Gastroesophageal sphincter (tissue), 4 donors: ENCODE results near the gene C10orf62. TPM values are rescaled to one million over a fixed set of nuclear protein-coding genes. Genes with fewer than 3 reads are reported as not detected.
"Not testable (repeated sequence)": the region's sequence is repeated elsewhere in the genome, so short reads cannot be mapped to it uniquely, and the experiment has no call there.

ENCODE experiments used
- ATAC-seq: fragments of 150-250 bp; one replicate; pipeline ENCODE4 v1.9.1; 2016; ENCODE audit warnings: mild to moderate bottlenecking, moderate library complexity
- H3K27ac ChIP-seq, 4 donors: fragments of 200-600 bp; sonication (generic) in 3 of 4; 1 replicate in 3 of 4; 2 replicates in 1 of 4; pipeline ENCODE4 v1.5.1; 2016 to 2019
- H3K27me3 ChIP-seq: fragments of 200-600 bp; sonication (generic); one replicate; pipeline ENCODE4 v1.5.1; 2019
- H3K36me3 ChIP-seq, 2 donors: fragments of 200-600 bp; sonication (generic); one replicate each; pipeline ENCODE4 v1.5.1; 2019; ENCODE audit warnings: control low read depth in 1 of 2
- H3K4me1 ChIP-seq, 3 donors: fragments of 200-600 bp; sonication (generic); 1 replicate in 2 of 3; 2 replicates in 1 of 3; pipeline ENCODE4 v1.5.1; 2016 to 2019; ENCODE audit warnings: control low read depth in 2 of 3
- H3K4me3 ChIP-seq, 2 donors: fragments of 200-600 bp; sonication (generic); one replicate each; pipeline ENCODE4 v1.5.1; 2019; ENCODE audit warnings: mild to moderate bottlenecking in 1 of 2, moderate library complexity in 1 of 2
- H3K9me3 ChIP-seq, 3 donors: fragments of 200-600 bp; sonication (generic); one replicate each; pipeline ENCODE4 v1.5.1; 2017 to 2019; ENCODE audit warnings: control low read depth in 2 of 3
- EP300 ChIP-seq: sonication (generic); formaldehyde crosslinking; IDR thresholded peaks from one replicate; pipeline ENCODE4 v1.6.1; 2017; ENCODE audit warnings: antibody characterized with exemption, mild to moderate bottlenecking
- POLR2A ChIP-seq, 2 donors: fragments of 450-650 bp; IDR thresholded peaks; one replicate each; pipeline ENCODE4 v1.6.1; 2017; ENCODE audit warnings: antibody characterized with exemption in 2 of 2, mild to moderate bottlenecking in 2 of 2, moderate library complexity in 1 of 2
- POLR2AphosphoS5 ChIP-seq: sonication (generic); formaldehyde crosslinking; IDR thresholded peaks from one replicate; pipeline ENCODE4 v1.6.1; 2017; ENCODE audit warnings: antibody characterized with exemption
- WGBS, 2 donors: methylation state at CpG; one replicate each; pipeline ENCODE4 v1.1.5; 2018; ENCODE audit warnings: low coverage in 1 of 2; 5-methylcytosine and 5-hydroxymethylcytosine counted together
- total RNA-seq, 4 donors: library from RNA; depleted of rRNA; stranded (reverse); fragments of >200 nt; gene quantifications; one replicate each; pipeline ENCODE4 v1.1.0, GENCODE V29; 2016
- TF ChIP-seq, protein P1 (sequence below), 4 experiments: fragments of 200-600 bp in 2 of 4; fragments of 450-650 bp in 2 of 4; sonication (generic) in 1 of 4; IDR thresholded peaks; one replicate each; pipeline ENCODE4 v1.5.1; 2017 to 2019; ENCODE audit warnings: antibody characterized with exemption in 4 of 4, mild to moderate bottlenecking in 2 of 4, moderate library complexity in 2 of 4

The C10orf62 gene
- total RNA-seq, 4 donors from 2014 or later, result not detected

DNA sequence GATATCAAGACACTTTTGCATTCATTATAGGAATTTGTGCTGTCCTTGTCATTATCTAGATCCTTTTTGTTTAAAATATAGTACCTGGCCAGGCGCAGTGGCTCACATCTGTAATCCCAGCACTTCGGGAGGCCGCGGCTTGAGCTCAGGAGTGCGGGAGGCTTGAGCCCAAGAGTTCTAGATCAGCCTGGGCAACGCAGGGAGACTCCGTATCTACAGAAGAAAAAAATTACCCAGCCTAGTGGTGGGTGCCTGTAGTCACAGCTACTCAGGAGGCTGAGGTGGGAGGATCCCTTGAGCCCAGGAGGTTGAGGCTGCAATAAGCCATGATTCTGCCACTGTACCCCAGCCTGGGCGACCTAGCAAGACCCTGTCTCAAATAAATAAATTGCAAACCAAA, 44.4 kb downstream of the C10orf62 start:
- WGBS, 2 donors, result no CpG with 5 or more reads among the region's 8 CpGs
- TF ChIP-seq, protein P1, sequence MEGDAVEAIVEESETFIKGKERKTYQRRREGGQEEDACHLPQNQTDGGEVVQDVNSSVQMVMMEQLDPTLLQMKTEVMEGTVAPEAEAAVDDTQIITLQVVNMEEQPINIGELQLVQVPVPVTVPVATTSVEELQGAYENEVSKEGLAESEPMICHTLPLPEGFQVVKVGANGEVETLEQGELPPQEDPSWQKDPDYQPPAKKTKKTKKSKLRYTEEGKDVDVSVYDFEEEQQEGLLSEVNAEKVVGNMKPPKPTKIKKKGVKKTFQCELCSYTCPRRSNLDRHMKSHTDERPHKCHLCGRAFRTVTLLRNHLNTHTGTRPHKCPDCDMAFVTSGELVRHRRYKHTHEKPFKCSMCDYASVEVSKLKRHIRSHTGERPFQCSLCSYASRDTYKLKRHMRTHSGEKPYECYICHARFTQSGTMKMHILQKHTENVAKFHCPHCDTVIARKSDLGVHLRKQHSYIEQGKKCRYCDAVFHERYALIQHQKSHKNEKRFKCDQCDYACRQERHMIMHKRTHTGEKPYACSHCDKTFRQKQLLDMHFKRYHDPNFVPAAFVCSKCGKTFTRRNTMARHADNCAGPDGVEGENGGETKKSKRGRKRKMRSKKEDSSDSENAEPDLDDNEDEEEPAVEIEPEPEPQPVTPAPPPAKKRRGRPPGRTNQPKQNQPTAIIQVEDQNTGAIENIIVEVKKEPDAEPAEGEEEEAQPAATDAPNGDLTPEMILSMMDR (IDR thresholded peaks at IDR 0.05), result peak in 2 of 4 experiments; percentile 20 to 39
- TF ChIP-seq EP300, result no peak
- H3K4me1 ChIP-seq, result peaks cover 0 to 18% (median 4%) of the 10 kb centered on the region in 3 donors
- H3K9me3 ChIP-seq, result no peaks in the 10 kb centered on the region
- no peaks in the 10 kb centered on the region for H3K36me3 ChIP-seq
- no peak for ATAC-seq
- peak overlapping the region; percentile 55 to 82 for H3K4me3 ChIP-seq
- no peaks in the 10 kb centered on the region for H3K27me3 ChIP-seq
- H3K27ac ChIP-seq, result peak overlapping the region in 3 of 4 donors; percentile 73 to 77 (median 77)

DNA sequence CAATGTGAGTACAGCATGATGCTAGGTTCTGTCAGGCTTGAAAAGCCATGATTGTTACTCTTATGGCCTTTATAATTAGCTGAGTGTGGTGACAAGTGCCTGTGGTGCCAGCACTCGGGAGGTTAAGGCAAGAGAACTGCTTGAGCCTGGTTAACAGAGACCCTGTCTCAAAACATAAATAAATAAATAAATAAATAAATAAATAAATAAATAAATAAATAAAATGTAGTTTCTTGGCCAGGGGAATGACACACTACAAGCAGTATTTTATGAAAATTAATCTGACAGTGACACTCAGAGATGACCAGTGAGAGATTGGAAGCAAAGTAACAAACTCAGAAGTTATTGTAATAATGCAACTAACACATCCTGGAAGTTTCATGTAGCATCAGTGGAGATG, 46.1 kb downstream of the C10orf62 start:
- ATAC-seq, result no peak
- 83 to 100% methylated on average over 1 of the region's 1 CpG for WGBS, 2 donors
- no peak for TF ChIP-seq EP300

DNA sequence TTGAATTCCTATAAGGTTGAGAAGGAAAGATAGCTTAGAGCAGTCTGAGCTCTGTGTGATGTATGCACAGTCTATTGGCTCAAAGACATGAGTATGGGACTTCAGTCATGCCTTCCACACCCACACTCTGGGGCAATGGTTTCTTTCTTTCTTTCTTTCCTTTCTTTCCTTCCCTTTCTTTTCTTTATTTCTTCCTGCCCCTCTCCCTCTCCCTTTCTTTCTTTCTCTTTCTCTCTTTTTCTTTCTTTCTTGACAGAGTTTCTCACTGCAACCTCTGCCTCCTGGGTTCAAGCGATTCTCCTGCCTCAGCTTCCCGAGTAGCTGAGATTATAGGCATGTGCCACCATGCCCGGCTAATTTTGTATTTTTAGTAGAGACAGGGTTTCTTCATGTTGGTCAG, 49.6 kb downstream of the C10orf62 start:
- H3K9me3 ChIP-seq, H3K36me3 ChIP-seq, H3K4me3 ChIP-seq, ATAC-seq, H3K27me3 ChIP-seq, H3K27ac ChIP-seq: not testable (repeated sequence)
- peaks cover 3 to 24% (median 8%) of the 10 kb centered on the region in 3 donors for H3K4me1 ChIP-seq
- 69% methylated on average over 2 of the region's 3 CpGs; no CpG with 5 or more reads in 1 of the 2 donors for WGBS, 2 donors

More for the DNA sequence above, 46.1 kb downstream of the C10orf62 start:
- H3K27me3 ChIP-seq, result no peaks in the 10 kb centered on the region
- no peaks in the 10 kb centered on the region for H3K36me3 ChIP-seq
- no peak overlapping the region for H3K4me3 ChIP-seq
- peaks cover 0 to 18% (median 4%) of the 10 kb centered on the region in 3 donors for H3K4me1 ChIP-seq
- no peaks in the 10 kb centered on the region for H3K9me3 ChIP-seq
- no peak overlapping the region for H3K27ac ChIP-seq

DNA sequence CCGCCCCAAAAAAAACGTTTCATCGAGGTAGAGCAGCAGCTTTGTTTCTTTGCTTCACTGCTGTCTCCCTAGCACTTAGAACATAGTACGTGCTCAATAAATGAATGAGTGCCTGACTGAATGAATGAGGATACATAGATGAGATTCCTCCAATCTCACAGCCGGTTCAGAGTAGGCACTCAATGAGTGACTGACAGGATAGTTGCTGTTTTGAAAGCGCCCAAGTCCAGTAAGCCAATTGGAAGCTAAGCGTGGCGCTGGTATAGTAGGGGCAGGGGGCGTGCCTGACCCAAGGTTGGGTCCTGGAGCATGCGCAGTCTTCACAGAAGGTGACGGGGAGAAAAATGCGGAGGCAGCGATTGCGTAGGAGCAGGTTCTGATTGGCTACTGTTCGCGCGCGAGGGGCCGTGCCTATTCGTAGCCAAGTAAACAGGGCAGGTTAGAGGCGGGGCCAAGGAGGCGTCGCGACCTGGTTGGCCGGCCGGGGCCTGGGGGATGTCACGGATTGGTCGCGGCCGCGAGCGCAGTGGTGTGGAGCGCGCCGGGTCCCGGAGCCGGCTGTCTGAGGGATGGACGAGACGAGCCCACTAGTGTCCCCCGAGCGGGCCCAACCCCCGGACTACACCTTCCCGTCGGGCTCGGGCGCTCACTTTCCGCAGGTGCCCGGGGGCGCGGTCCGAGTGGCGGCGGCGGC, 50.8 kb downstream of the C10orf62 start, which contains the start of gene PI4K2A:
PI4K2A (plus strand) TSS at position 498 of the 694 bp plus-strand sequence; CDS start at position 570, 72 bp downstream.
- Histone ChIP-seq H3K4me1 (peaks cover 3 to 24% (median 8%) of the 10 kb centered on the region in 3 donors), H3K36me3 (peaks cover 0 to 15% of the 10 kb centered on the region in 2 donors), H3K27me3 (no peaks in the 10 kb centered on the region), H3K9me3 (no peaks in the 10 kb centered on the region), H3K27ac (peak within 1 kb of the TSS; percentile 76 to 94 (median 91)), H3K4me3 (peak within 1 kb of the TSS; percentile 67 to 69)
- ATAC-seq, result peak; percentile 99
- TF ChIP-seq POLR2AphosphoS5 (peak; percentile 82), EP300 (no peak), POLR2A (IDR thresholded peaks at IDR 0.05) (peak; percentile 86 to 89)
- TF ChIP-seq, protein P1 (IDR thresholded peaks at IDR 0.05), result peak in 1 of 4 experiments; percentile 10
- 5% methylated on average over 18 to 24 of the region's 54 CpGs for WGBS, 2 donors

Other genes starting within 250 kb of the C10orf62 start
- gene RRP12, start 188.4 kb upstream of the C10orf62 start, total RNA-seq, result 10 to 100 TPM in 3 of 4 donors, 1 to 10 TPM in 1; 6.7 to 25.3 (median 11.8) TPM
- gene PGAM1, start 163.5 kb upstream of the C10orf62 start, total RNA-seq, result 100 to 1,000 TPM; 248 to 385 (median 356) TPM
- 10 to 100 TPM; 24.9 to 54.5 (median 28.0) TPM for gene EXOSC1, start 143.7 kb upstream of the C10orf62 start, total RNA-seq
- 10 to 100 TPM; 22.3 to 31.6 (median 25.3) TPM for gene ZDHHC16, start 143.5 kb upstream of the C10orf62 start, total RNA-seq
- gene MMS19, start 91.3 kb upstream of the C10orf62 start, total RNA-seq, result 10 to 100 TPM; 44.3 to 75.8 (median 51.8) TPM
- 10 to 100 TPM in 1 of 4 donors, 1 to 10 TPM in 3; 2.9 to 16.2 (median 8.9) TPM for gene UBTD1, start 90.8 kb upstream of the C10orf62 start, total RNA-seq
- under 1 TPM in 1 of 4 donors, not detected in 3; 0.54 TPM for gene ANKRD2, start 16.9 kb upstream of the C10orf62 start, total RNA-seq
- 1 to 10 TPM in 2 of 4 donors, under 1 TPM in 2; 0.62 to 2.5 (median 1.1) TPM for gene HOGA1, start 5.3 kb upstream of the C10orf62 start, total RNA-seq
- 10 to 100 TPM in 1 of 4 donors, 1 to 10 TPM in 3; 1.2 to 10.3 (median 2.9) TPM for gene MORN4, start 43.8 kb downstream of the C10orf62 start, total RNA-seq
- 10 to 100 TPM; 14.8 to 25.8 (median 22.7) TPM for gene PI4K2A, start 51.0 kb downstream of the C10orf62 start, total RNA-seq
- 100 to 1,000 TPM in 1 of 4 donors, 10 to 100 TPM in 3; 34.2 to 136 (median 45.4) TPM for gene AVPI1, start 97.5 kb downstream of the C10orf62 start, total RNA-seq
- gene MARVELD1, start 124.0 kb downstream of the C10orf62 start, total RNA-seq, result 100 to 1,000 TPM in 1 of 4 donors, 10 to 100 TPM in 3; 33.8 to 126 (median 58.7) TPM
- 10 to 100 TPM in 3 of 4 donors, 1 to 10 TPM in 1; 6.7 to 24.2 (median 19.2) TPM for gene ZFYVE27, start 147.4 kb downstream of the C10orf62 start, total RNA-seq
- gene SFRP5, start 182.3 kb downstream of the C10orf62 start, total RNA-seq, result 10 to 100 TPM; 11.9 to 34.4 (median 18.2) TPM